NCI-H1417 (cell line): Measurements from ENCODE around the gene PPARD.
"Not testable (repeated sequence)": the region's sequence is repeated elsewhere in the genome, so short reads cannot be mapped to it uniquely, and the experiment has no call there.

Experiments
- DNase-seq, 3 experiments: peaks; one replicate each; lab custom pipeline; 2025; lab: John Stamatoyannopoulos, UW

The PPARD gene

GRCh38 chr6:35312076-35312800 is 30.1 kb upstream of the PPARD start:
- no peak for DNase-seq

GRCh38 chr6:35312807-35313206 is 29.6 kb upstream of the PPARD start:
- DNase-seq, result no peak

GRCh38 chr6:35317483-35318195 is 24.7 kb upstream of the PPARD start:
- peak; percentile 59 to 85 (median 81) for DNase-seq

GRCh38 chr6:35318196-35319171 is 23.9 kb upstream of the PPARD start:
- peak; percentile 87 to 91 (median 91) for DNase-seq

GRCh38 chr6:35319346-35320030 is 22.9 kb upstream of the PPARD start:
- DNase-seq, result no peak

GRCh38 chr6:35320031-35320410 is 22.3 kb upstream of the PPARD start:
- no peak for DNase-seq

- no peak for DNase-seq
Observed at GRCh38 chr6:35321091-35321490, 21.3 kb upstream of the PPARD start.

GRCh38 chr6:35327349-35328027 is 14.9 kb upstream of the PPARD start:
- peak; percentile 15 to 58 (median 23) for DNase-seq

- DNase-seq, result peak in 1 of 3 experiments; percentile 7
Observed at GRCh38 chr6:35328108-35328723, 14.1 kb upstream of the PPARD start.

GRCh38 chr6:35328965-35329364 is 13.4 kb upstream of the PPARD start:
- not testable (repeated sequence) for DNase-seq

GRCh38 chr6:35330541-35331119 is 11.7 kb upstream of the PPARD start:
- no peak for DNase-seq

- peak; percentile 65 to 83 (median 66) for DNase-seq
Observed at GRCh38 chr6:35332074-35332887, 10.1 kb upstream of the PPARD start.

GRCh38 chr6:35341557-35341956 is 801 bp upstream of the PPARD start:
- no peak for DNase-seq

- DNase-seq, result no peak
Observed at GRCh38 chr6:35343092-35343834, 905 bp downstream of the PPARD start.

- DNase-seq, result no peak
Observed at GRCh38 chr6:35343835-35344550, 1.6 kb downstream of the PPARD start.

GRCh38 chr6:35351422-35351821 is 9.1 kb downstream of the PPARD start:
- DNase-seq, result no peak

GRCh38 chr6:35352735-35353134 is 10.4 kb downstream of the PPARD start:
- DNase-seq, result no peak
